SK-N-SH treated with all-trans-retinoic acid at 6 μM for 48 hours (cell line): ENCODE measurements around the gene OPN1LW.

Experiments used
- ATAC-seq: fragments of 200-7000 bp; cut with Tn5 transposase; 3 replicates; pipeline ENCODE4 v1.9.1; 2020; ENCODE audit warnings: mild to moderate bottlenecking, moderate library complexity
- ARNTL ChIP-seq: fragments of 450-650 bp; formaldehyde crosslinking; IDR thresholded peaks from 2 replicates; pipeline ENCODE4 v1.5.0; 2020; ENCODE audit warnings: low read depth, mild to moderate bottlenecking, moderate library complexity, borderline replicate concordance
- BACH2 ChIP-seq: fragments of 250-450 bp; sonication (Bioruptor Pico); IDR thresholded peaks from 2 replicates; pipeline ENCODE4 v1.9.0; 2021; ENCODE audit warnings: mild to moderate bottlenecking, borderline replicate concordance
- CREB5 ChIP-seq: fragments of 250-450 bp; sonication (Bioruptor Pico); IDR thresholded peaks from 2 replicates; pipeline ENCODE4 v1.5.1; 2020; ENCODE audit warnings: low read depth, mild to moderate bottlenecking, moderate library complexity
- CSDC2 ChIP-seq: fragments of 250-450 bp; sonication (Bioruptor Pico); IDR thresholded peaks from 2 replicates; pipeline ENCODE4 v1.5.0; 2020; ENCODE audit warnings: mild to moderate bottlenecking, moderate library complexity
- ESRRG ChIP-seq: fragments of 250-450 bp; sonication (Bioruptor Pico); IDR thresholded peaks from 2 replicates; pipeline ENCODE4 v1.6.1; 2021; ENCODE audit warnings: mild to moderate bottlenecking
- GLIS3 ChIP-seq: fragments of 250-450 bp; sonication (Bioruptor Pico); IDR thresholded peaks from 2 replicates; pipeline ENCODE4 v1.5.0; 2020; ENCODE audit warnings: mild to moderate bottlenecking, moderate library complexity
- ISL1 ChIP-seq: fragments of 250-450 bp; sonication (Bioruptor Pico); IDR thresholded peaks from 2 replicates; pipeline ENCODE4 v2.1.2; 2022; ENCODE audit warnings: mild to moderate bottlenecking, moderate library complexity
- OSR1 ChIP-seq: fragments of 250-450 bp; sonication (Bioruptor Pico); IDR thresholded peaks from 2 replicates; pipeline ENCODE4 v1.8.0; 2022; ENCODE audit warnings: moderate library complexity, mild to moderate bottlenecking, inconsistent platforms
- PATZ1 ChIP-seq: fragments of 250-450 bp; sonication (Bioruptor Pico); IDR thresholded peaks from 2 replicates; pipeline ENCODE4 v1.8.0; 2020; ENCODE audit warnings: mild to moderate bottlenecking, moderate library complexity, borderline replicate concordance
- PPARA ChIP-seq: fragments of 250-450 bp; sonication (Bioruptor Pico); IDR thresholded peaks from 2 replicates; pipeline ENCODE4 v1.5.0; 2020; ENCODE audit warnings: mild to moderate bottlenecking, borderline replicate concordance
- RARB ChIP-seq: fragments of 250-450 bp; sonication (Bioruptor Pico); IDR thresholded peaks from 2 replicates; pipeline ENCODE4 v1.8.0; 2021; ENCODE audit warnings: mild to moderate bottlenecking, moderate library complexity
- SNAI2 ChIP-seq: fragments of 250-450 bp; sonication (Bioruptor Pico); IDR thresholded peaks from 2 replicates; pipeline ENCODE4 v1.5.0; 2020; ENCODE audit warnings: mild to moderate bottlenecking, moderate library complexity
- TCF4 ChIP-seq: fragments of 250-450 bp; sonication (Bioruptor Pico); IDR thresholded peaks from 2 replicates; pipeline ENCODE4 v1.8.0; 2021; ENCODE audit warnings: mild to moderate bottlenecking, moderate library complexity, borderline replicate concordance
- TOX ChIP-seq: fragments of 250-450 bp; sonication (Bioruptor Pico); IDR thresholded peaks from 2 replicates; pipeline ENCODE4 v1.8.0; 2021; ENCODE audit warnings: mild to moderate bottlenecking, moderate library complexity, borderline replicate concordance
- ZFP3 ChIP-seq: fragments of 250-450 bp; sonication (Bioruptor Pico); IDR thresholded peaks from 2 replicates; pipeline ENCODE4 v1.5.0; 2020; ENCODE audit warnings: mild to moderate bottlenecking, moderate library complexity
- ZFP30 ChIP-seq: fragments of 450-650 bp; formaldehyde crosslinking; IDR thresholded peaks from 2 replicates; pipeline ENCODE4 v1.5.0; 2022; ENCODE audit warnings: mild to moderate bottlenecking, moderate library complexity
- ZNF565 ChIP-seq: fragments of 450-650 bp; formaldehyde crosslinking; conservative IDR thresholded peaks from 2 replicates; pipeline ENCODE4 v1.5.0; 2020; ENCODE audit warnings: low read depth, mild to moderate bottlenecking, moderate library complexity
- ZNF70 ChIP-seq: fragments of 450-650 bp; formaldehyde crosslinking; IDR thresholded peaks from 2 replicates; pipeline ENCODE4 v1.5.0; 2020; ENCODE audit warnings: mild to moderate bottlenecking, moderate library complexity
- ZNF8 ChIP-seq: fragments of 450-650 bp; formaldehyde crosslinking; IDR thresholded peaks from 2 replicates; pipeline ENCODE4 v1.5.0; 2020; ENCODE audit warnings: mild to moderate bottlenecking, moderate library complexity
- TF ChIP-seq, protein P1 (sequence below): fragments of 250-450 bp; sonication (Bioruptor Pico); IDR thresholded peaks from 2 replicates; pipeline ENCODE4 v1.5.0; 2020; ENCODE audit warnings: mild to moderate bottlenecking, moderate library complexity
- TF ChIP-seq, protein P2 (sequence below): fragments of 250-450 bp; sonication (Bioruptor Pico); IDR thresholded peaks from 2 replicates; pipeline ENCODE4 v1.8.0; 2021; ENCODE audit warnings: low read depth, mild to moderate bottlenecking, moderate library complexity, borderline replicate concordance

The OPN1LW gene

DNA sequence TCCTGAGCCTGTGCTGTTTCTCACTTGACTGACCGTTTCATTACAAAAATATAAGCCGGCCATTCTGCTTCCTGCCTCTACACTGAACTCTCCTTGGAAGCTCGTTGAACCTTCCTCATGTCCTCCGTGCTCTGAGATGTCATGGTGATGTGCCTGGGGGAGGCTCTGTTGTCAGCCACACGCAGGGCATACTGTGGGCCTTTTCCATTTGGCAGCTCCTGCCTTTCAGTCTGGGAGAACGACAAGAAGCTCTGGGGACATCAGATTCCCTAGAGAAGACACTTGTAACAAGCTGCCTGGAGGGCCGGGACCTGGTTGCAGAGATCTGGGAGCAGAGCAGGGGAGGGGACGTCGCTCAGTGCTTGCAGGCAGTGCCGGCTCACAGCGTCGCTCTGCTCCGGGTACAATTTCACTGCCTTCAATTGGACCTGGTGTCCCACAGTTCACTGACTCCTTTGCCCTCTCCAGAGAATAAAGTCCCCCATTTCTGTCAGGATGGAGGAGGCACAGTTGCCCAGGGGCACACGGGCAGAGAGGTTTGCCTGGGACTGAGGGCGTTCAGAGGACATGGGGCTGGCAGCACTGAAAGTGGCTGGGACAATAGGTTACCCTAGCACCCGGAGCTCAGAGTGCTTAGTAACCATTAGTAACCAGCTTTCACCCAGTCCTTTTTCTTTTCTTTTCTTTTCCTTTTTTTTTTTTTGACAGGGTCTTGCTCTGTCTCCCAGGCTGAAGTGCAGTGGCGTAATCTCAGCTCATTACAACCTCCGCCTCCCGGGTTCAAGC, 27.4 kb upstream of the OPN1LW start:
- no peak for ATAC-seq
- TF ChIP-seq RARB (CRISPR knock-in tag), result no peak
- TF ChIP-seq, protein P1, sequence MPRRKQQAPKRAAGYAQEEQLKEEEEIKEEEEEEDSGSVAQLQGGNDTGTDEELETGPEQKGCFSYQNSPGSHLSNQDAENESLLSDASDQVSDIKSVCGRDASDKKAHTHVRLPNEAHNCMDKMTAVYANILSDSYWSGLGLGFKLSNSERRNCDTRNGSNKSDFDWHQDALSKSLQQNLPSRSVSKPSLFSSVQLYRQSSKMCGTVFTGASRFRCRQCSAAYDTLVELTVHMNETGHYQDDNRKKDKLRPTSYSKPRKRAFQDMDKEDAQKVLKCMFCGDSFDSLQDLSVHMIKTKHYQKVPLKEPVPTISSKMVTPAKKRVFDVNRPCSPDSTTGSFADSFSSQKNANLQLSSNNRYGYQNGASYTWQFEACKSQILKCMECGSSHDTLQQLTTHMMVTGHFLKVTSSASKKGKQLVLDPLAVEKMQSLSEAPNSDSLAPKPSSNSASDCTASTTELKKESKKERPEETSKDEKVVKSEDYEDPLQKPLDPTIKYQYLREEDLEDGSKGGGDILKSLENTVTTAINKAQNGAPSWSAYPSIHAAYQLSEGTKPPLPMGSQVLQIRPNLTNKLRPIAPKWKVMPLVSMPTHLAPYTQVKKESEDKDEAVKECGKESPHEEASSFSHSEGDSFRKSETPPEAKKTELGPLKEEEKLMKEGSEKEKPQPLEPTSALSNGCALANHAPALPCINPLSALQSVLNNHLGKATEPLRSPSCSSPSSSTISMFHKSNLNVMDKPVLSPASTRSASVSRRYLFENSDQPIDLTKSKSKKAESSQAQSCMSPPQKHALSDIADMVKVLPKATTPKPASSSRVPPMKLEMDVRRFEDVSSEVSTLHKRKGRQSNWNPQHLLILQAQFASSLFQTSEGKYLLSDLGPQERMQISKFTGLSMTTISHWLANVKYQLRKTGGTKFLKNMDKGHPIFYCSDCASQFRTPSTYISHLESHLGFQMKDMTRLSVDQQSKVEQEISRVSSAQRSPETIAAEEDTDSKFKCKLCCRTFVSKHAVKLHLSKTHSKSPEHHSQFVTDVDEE, result no peak
- TF ChIP-seq TCF4, result no peak
- no peak for TF ChIP-seq ISL1 (CRISPR knock-in tag)
- no peak for TF ChIP-seq ZNF70 (CRISPR knock-in tag)
- TF ChIP-seq, protein P2, sequence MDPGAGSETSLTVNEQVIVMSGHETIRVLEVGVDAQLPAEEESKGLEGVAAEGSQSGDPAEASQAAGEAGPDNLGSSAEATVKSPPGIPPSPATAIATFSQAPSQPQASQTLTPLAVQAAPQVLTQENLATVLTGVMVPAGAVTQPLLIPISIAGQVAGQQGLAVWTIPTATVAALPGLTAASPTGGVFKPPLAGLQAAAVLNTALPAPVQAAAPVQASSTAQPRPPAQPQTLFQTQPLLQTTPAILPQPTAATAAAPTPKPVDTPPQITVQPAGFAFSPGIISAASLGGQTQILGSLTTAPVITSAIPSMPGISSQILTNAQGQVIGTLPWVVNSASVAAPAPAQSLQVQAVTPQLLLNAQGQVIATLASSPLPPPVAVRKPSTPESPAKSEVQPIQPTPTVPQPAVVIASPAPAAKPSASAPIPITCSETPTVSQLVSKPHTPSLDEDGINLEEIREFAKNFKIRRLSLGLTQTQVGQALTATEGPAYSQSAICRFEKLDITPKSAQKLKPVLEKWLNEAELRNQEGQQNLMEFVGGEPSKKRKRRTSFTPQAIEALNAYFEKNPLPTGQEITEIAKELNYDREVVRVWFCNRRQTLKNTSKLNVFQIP (CRISPR knock-in tag), result no peak
- no peak for TF ChIP-seq ESRRG (CRISPR knock-in tag)
- no peak for TF ChIP-seq CSDC2
- no peak for TF ChIP-seq GLIS3 (CRISPR knock-in tag)
- no peak for TF ChIP-seq SNAI2 (CRISPR knock-in tag)
- no peak for TF ChIP-seq ZFP30 (CRISPR knock-in tag)
- TF ChIP-seq ZFP3 (CRISPR knock-in tag), result no peak
- TF ChIP-seq ZNF565 (CRISPR knock-in tag), result no peak
- TF ChIP-seq PATZ1, result no peak
- TF ChIP-seq OSR1 (CRISPR knock-in tag), result no peak
- TF ChIP-seq, all 23 proteins: peak for 0

GRCh38 chrX:154117566-154117965, 26.5 kb upstream of the OPN1LW start:
- TF ChIP-seq BACH2 (no peak), RARB (CRISPR knock-in tag) (no peak), ZNF8 (CRISPR knock-in tag) (peak; percentile 92), SNAI2 (CRISPR knock-in tag) (no peak), PPARA (CRISPR knock-in tag) (no peak), CSDC2 (no peak)
- no peak for ATAC-seq

- no peak for TF ChIP-seq ARNTL (CRISPR knock-in tag)
- TF ChIP-seq CSDC2, result no peak
- no peak for TF ChIP-seq ISL1 (CRISPR knock-in tag)
- no peak for TF ChIP-seq TOX (CRISPR knock-in tag)
- no peak for TF ChIP-seq PPARA (CRISPR knock-in tag)
- no peak for TF ChIP-seq ZFP3 (CRISPR knock-in tag)
- no peak for TF ChIP-seq GLIS3 (CRISPR knock-in tag)
- TF ChIP-seq ZNF8 (CRISPR knock-in tag), result no peak
- no peak for TF ChIP-seq CREB5
- no peak for ATAC-seq
These were observed 23.5 kb upstream of the OPN1LW start for GRCh38 chrX:154120567-154120966.

DNA sequence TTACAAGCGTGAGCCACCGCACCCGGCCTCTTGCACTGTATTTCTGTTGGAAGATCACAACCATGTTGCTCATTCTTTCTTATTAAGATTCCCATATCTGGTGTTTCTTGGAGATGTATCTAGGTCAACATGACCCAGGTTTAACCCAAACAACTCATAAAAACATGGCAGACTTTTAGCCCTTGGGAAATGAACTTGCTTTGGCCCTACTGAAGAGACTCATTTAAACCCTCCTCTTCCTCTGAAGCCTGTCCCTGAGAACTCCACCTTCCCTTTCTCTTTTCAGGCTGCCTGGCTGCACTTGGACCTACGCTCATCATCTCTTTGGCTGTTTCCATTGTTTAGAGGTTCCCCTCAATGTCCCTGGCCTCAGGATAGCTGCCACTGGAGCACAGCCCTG, 22.8 kb upstream of the OPN1LW start:
- ATAC-seq, result no peak
- TF ChIP-seq TOX (CRISPR knock-in tag), result no peak
- no peak for TF ChIP-seq ZNF565 (CRISPR knock-in tag)
- no peak for TF ChIP-seq CREB5
- TF ChIP-seq, protein P1, result no peak
- no peak for TF ChIP-seq PPARA (CRISPR knock-in tag)
- TF ChIP-seq, protein P2 (CRISPR knock-in tag), result no peak
- TF ChIP-seq BACH2, result no peak
